Gastroesophageal sphincter (tissue), 3 donors: ENCODE data around the gene GSG1L.

Experiments used
- EP300 ChIP-seq: sonication (generic); formaldehyde crosslinking; IDR thresholded peaks from one replicate; pipeline ENCODE4 v1.6.1; 2017; ENCODE audit warnings: antibody characterized with exemption, mild to moderate bottlenecking
- POLR2A ChIP-seq, 2 donors: fragments of 450-650 bp; IDR thresholded peaks; one replicate each; pipeline ENCODE4 v1.6.1; 2017; ENCODE audit warnings: antibody characterized with exemption in 2 of 2, mild to moderate bottlenecking in 2 of 2, moderate library complexity in 1 of 2
- TF ChIP-seq, protein P1 (sequence below), 4 experiments: fragments of 200-600 bp in 2 of 4; fragments of 450-650 bp in 2 of 4; sonication (generic) in 1 of 4; IDR thresholded peaks; one replicate each; pipeline ENCODE4 v1.5.1; 2017 to 2019; ENCODE audit warnings: antibody characterized with exemption in 4 of 4, mild to moderate bottlenecking in 2 of 4, moderate library complexity in 2 of 4

DNA sequence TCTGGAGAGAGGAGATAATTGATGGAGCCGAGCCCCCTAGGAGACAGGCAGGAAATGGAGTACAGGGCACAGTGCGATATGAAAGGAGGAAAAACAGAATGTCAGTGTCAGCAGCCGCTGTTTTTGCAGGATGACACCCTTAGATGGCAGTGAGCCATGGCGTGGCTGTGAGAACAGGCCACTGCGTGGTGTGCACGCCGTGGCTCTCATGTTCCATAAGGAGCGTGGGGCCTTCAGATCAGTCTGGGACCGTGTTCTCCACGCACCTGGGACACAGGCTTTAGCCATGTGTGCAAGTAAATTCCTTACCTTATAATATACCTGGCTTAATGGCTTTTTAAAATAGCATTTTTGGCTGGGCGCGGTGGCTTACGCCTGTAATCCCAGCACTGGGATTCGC lies 315.6 kb downstream of the GSG1L start:
- no peak for TF ChIP-seq EP300
- TF ChIP-seq, protein P1, sequence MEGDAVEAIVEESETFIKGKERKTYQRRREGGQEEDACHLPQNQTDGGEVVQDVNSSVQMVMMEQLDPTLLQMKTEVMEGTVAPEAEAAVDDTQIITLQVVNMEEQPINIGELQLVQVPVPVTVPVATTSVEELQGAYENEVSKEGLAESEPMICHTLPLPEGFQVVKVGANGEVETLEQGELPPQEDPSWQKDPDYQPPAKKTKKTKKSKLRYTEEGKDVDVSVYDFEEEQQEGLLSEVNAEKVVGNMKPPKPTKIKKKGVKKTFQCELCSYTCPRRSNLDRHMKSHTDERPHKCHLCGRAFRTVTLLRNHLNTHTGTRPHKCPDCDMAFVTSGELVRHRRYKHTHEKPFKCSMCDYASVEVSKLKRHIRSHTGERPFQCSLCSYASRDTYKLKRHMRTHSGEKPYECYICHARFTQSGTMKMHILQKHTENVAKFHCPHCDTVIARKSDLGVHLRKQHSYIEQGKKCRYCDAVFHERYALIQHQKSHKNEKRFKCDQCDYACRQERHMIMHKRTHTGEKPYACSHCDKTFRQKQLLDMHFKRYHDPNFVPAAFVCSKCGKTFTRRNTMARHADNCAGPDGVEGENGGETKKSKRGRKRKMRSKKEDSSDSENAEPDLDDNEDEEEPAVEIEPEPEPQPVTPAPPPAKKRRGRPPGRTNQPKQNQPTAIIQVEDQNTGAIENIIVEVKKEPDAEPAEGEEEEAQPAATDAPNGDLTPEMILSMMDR (IDR thresholded peaks at IDR 0.05) = no peak
- no peak for TF ChIP-seq POLR2A (IDR thresholded peaks at IDR 0.05)
